CD4-positive, alpha-beta T cell treated with Interleukin-17A for 4 hours (primary cell): ENCODE measurements around the gene CHIT1.

Experiments used
- DNase-seq: peaks from one replicate; pipeline ENCODE4 v3.0.0-alpha.2; 2020; ENCODE audit warnings: mixed read lengths

CHIT1 gene

DNA sequence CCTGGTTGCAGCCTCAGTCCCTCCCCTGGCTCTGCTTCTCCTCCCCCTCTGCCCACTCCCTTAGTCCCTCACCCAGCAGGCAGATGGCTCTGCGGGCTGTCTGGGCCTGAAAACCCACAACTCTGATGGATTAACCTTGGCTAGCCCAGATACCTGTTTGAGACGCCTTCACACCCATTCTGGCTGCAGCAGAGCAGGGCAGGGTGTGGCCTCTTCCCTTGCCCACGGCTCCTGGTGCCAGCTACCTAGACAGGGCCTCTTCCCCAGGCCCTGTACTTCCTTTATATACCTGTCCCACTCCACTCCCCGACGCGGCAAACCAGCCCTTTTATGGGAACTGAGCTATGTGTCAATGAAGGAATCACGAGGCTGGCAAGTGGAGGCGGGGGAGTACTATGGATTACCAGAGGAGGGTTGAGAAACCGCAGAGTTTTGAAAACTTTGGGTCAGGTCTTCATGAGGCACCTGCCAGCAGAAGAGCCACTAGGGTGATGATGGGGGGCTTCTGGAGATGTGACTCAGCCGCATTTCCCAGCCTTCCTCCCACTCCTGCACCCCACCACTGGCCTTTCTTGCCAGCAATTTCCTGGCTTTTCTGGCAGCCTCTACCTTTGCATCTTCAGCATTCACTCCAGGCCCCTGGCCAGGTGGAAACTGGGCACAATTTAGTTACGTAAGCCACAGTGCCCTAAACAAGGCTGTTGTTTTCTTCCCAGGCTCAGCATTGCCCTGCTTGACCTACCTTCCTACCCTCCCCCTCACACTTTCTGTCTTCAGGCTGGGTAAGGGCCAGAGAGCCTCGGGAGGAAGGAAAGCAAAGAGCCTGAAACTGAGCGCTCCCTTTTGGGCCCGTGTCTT is 42.8 kb downstream of the CHIT1 start, which contains the start of gene CHI3L1:
Gene CHI3L1 (minus strand): TSS at position 259 of the 858 bp plus-strand sequence. CDS start 81 bp downstream, at position 178.
- DNase-seq, result no peak

DNA sequence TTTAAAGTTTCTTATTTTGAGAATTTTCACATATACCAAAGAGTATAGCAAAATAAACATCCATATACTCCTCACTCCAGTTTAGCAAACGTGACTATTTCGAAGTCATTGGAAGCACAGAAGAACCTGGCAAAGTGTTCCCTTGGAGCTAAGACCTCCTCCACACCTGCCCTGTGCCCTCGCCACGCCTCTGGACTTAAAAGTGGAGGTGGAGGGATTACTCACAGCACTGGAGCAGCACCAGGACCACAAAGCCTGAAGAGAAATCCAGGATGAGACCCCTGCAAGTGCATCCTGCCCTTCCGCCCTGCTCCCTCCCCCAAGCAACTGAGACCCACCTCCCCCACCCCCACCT is 43.4 kb downstream of the CHIT1 start:
- no peak for DNase-seq

- no peak for DNase-seq
These were observed 43.9 kb downstream of the CHIT1 start for GRCh38 chr1:203185585-203185984.

DNA sequence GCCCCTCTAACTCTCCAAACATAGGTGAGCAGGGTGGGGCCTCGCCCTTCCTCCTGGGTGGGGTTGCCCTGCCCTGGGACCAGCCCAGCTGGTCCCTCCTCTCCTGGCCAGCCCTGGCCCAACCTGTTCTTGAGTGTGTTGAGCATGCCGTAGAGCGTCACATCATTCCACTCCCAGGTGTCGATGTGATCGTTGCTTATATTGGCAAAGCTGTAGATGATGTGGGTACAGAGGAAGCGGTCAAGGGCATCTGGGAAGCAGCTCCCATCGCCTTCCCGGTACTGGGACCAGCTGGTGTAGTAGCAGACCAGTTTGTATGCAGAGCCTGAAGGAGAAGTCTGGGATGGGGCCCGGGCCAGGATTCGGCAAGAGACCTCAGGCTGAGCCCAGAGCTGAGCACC is 44.4 kb downstream of the CHIT1 start:
- no peak for DNase-seq

- DNase-seq, result no peak
These were observed 45.0 kb downstream of the CHIT1 start for GRCh38 chr1:203184467-203184866.

DNA sequence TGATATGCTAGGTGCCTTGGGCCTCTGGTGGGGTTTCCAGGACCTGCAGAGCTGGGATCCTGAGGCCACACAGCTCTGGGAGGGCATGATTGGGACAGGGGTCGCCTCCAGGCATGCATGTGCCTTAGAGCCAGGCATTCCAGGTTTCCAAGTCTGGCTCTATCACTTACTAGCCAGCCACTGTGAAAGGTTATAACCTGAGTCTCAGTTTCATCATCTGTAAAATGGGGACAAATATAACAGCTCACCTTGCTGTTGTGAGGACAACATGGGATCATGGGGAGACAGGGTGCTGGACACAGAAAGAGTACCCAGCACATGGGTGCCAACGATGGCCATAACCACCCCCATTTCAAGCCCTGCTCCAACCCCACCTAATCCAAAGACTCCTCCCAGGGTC is 45.6 kb downstream of the CHIT1 start:
- DNase-seq, result no peak

DNA sequence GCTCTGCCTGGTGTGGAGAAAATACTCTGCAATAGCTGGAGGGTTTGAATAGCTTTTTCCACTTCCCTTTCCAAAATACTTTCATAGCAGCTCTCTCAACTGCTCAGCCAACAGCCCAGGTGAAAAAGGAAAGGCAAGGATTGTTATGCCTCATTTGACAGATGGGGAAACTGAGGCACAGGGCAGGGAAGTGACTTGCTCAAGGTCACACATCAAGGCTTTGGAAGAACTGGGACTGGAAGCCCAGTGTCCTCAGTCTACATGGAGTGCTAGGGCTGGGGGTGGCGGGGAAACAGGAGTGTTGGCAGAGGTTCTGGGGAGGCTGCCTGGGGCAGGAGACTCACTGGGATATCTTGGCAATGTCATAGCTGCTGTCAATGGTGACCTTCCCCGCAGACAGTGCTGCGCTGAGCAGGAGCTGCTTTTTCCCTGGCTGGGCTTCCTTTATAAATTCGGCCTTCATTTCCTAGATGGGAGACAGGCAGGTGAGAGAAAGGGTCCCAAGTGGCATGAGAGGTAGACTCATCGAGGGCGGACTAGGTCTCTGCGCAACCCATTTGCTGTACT is 47.0 kb downstream of the CHIT1 start:
- DNase-seq, result no peak

DNA sequence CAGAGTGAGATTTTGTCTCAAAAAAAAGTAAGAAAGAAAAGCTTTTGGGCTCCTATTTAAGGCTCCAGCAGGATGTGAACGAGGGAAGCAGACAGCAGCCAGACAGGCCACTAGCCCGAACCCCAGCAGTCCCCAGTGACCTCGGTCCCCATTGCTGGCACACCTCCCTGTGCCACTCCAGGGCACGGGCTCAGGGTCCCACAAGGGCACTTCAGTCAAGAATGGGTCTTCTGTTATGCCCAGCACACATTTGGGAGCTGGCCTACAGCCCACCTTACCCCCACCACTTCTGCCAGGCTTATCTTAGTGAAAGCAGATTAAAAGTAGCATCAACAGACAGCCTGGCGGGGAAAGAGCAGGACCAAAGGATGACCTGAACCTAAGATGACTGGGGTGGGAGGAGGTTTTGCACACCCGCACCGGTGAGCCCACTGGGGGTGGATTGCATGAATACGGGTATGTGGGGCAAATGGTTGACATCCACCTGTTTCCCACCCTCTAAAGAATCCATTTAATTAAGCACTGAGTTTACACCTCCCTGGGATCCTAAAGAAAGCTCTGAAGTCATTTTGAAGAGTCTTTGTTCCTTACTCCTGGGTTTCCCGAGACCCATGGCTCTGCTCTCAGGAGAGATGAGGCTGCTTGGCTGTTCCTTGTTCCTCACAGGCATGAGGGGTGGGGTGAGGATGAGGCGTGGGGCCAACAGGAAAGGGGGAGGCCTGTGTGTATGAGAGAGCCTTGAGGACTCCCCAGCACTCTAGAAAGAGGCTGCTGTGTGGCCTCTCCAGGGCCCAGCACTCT is 47.7 kb downstream of the CHIT1 start:
- no peak for DNase-seq

DNA sequence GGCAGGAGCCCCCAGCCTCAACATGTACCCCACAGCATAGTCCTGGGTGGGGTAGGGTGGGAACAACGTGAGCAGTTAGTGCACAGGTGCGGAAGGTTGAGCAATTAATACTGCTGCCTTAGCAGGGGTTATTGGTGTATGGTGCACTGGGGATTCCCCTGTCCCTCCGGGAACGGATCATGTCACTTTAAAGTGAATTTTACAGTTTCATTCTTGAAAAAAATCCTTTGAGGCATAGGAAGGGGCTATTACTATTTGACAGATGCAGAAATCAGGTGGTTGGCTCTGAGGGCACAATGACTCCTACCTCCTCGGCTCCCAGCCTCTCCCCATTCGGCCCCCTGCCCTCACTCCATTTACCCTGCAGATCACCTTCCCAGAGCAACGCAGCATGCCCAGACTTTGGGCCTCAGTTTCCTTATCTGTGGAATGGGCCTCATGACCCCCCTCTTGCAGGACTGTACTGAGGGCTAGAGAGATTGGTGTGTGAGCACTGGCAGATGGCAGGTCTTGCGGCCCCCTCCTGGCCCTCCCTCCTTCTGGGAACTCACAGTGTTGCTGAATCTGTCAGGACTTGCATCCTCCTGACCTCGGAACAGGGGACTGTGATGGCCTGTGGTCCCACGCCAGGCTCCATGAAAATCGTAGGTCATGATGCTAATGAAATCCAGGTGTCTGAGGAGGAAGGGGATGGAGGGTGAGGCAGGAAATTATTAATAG is 48.7 kb downstream of the CHIT1 start:
- no peak for DNase-seq

DNA sequence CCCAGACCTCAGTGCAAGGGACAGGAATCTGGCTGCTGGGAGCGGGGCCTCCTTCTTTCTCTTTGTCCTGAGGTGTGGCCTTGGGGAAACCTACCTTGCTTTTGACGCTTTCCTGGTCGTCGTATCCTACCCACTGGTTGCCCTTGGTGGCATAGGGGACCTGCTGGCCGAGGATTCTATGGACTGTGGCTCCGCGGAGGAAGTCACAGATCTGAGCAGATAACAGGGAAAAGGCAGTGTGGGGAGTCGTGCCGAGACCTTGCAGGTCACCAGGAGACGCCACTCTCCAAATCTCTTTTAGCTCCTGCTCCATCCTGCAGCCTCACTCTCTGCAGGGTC is 49.8 kb downstream of the CHIT1 start:
- DNase-seq, result no peak

DNA sequence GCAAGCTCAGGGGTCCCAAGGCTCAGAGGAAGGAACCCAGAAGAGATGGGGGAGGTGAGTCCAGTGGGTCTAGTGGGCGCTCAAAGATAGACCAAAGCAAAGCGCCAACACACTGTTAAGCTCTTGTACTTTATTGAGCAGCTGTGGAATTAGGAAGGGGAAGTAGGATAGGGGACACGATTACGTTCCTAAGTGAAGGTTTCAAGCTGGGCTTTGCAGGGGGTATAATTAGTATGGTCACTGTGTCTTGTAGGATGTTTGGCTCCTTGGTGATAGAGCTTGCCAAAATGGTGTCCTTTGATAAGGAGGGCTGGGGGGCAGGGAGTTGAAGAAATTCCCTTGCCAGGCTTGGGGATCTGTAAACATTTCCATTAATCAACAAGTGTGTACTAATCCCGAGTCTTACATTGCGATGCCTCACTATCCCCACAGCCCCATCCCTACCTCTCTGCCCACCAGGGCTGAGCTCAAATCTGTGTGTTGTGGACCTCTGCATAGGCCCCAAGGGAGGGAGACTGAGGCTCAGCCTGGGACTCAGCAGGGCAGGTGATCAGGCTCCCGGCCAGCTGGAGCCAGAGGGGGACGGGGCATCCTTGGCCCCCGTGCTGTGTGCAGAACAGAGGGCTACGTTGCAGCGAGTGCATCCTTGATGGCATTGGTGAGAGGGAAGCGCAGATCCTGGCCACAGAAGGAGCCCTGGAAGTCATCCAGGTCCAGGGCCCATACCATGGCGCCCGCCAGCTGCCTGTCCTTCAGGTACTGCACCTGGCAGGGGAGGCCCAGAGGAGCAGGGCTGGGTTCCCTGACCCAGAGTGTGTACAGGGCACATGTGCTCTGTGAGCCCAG is 50.4 kb downstream of the CHIT1 start:
- DNase-seq, result no peak

GRCh38 chr1:203178083-203178482 is 51.4 kb downstream of the CHIT1 start:
- DNase-seq, result no peak

- DNase-seq, result no peak
These were observed 51.9 kb downstream of the CHIT1 start for GRCh38 chr1:203177470-203178039.

GRCh38 chr1:203177036-203177405 is 52.5 kb downstream of the CHIT1 start:
- DNase-seq, result no peak

- no peak for DNase-seq
These were observed 53.0 kb downstream of the CHIT1 start for GRCh38 chr1:203176273-203177035.

- no peak for DNase-seq
These were observed 53.6 kb downstream of the CHIT1 start for GRCh38 chr1:203175827-203176241.

DNA sequence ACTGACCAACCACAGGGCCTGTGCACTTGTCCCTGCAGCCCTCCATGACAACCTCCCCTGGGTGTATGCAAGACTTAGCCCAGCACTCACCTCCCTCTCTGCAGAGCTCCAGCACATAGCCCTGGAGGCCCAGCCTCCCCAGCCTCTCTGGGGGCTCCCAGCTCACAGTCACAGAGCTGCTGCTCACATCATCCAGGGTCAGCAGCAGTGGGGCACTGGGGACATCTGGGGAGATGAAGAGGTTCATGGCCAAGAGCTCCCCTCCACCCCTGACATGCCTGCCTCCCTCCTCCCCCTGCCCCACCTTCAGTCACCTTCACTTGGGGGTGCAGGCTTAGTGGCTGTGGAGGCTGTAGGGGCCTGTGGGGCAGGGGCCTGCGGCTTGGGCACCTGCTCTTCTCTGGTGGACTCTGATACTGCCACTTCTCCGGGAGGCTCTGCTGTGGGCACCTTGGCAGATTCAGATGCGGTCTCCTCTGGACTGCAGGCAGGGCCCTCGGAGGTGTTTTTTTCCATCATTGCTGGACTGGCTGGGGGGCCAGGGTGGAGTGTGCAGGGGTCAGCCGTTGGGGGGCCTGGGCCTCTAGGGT is 54.1 kb downstream of the CHIT1 start, which contains the start of gene MYBPH:
Gene MYBPH (minus strand): TSS at position 590 of the 590 bp plus-strand sequence. CDS start 71 bp downstream, at position 519.
- no peak for DNase-seq

DNA sequence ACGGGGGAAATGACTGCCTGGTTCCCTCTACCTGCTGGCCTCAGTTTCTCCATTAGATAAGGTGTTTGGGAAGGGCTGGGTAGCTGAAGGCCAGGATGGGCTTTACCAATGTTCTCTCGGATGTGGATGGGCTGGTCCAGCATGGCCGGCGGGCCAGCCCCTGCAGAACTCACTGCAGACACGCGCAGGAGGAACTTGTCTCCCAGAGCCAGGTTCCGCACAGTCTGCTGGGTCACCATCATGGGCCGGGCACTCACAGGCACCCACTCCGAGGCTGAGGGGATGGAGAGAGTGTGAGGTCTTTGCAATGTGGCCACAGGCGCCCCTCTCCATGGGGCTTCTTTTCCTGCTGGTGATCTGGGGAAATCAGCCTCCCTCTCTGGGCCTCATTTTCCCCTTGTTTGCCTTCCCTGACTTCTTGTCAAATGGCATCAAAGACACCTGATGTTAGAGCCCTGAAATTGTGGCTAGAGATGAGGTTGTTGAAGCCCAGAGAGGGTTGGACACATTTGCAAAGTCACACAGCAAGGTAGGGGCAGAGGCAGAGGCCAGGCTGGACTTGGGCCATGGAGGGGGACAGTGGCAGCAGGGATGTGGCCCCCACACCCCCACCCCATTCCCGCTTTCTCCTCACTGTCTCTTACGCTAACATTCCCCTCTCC is 55.0 kb downstream of the CHIT1 start:
- no peak for DNase-seq

GRCh38 chr1:203173566-203173965 is 55.9 kb downstream of the CHIT1 start:
- no peak for DNase-seq

DNA sequence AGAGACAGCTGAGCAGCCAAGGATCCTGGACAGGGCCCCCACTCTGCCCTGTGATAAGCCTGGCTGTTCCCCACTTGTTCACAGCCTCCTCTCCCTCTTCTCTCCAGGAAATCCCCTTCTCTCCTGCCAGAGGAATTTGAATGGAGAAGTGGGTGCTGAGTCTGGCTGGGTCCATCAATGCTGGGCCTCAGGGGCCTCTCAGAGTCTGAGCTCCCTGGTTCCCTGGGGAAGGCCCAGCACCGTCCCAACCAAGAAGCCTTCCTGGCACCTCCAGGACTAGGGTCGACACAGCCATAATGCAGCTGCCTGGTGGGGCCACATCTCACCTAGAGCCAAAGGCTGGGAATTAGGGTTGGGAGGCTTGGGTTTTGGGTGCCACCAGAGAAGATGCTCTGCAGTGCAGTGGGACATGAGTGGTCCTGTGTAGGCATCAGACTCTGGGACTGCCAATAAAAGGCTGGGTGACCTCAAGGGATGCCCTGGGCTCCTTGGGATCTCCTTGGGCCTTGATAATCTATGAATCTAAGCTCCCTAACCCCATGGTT is 56.4 kb downstream of the CHIT1 start:
- DNase-seq, result no peak
